Forelimb muscle (tissue), 1 donor: ENCODE results near the gene PUS3. TPM values are rescaled to one million over a fixed set of nuclear protein-coding genes. Genes with fewer than 3 reads are reported as not detected.
"Not testable (repeated sequence)": the region's sequence is repeated elsewhere in the genome, so short reads cannot be mapped to it uniquely, and the experiment has no call there.

Experiments
- DNase-seq: peaks from one replicate; pipeline ENCODE4 v3.0.0-alpha.2; 2013; ENCODE audit warnings: low read depth
- polyA plus RNA-seq: library from polyadenylated mRNA; unstranded; fragments of 120-200 nt; gene quantifications from one replicate; pipeline ENCODE4 v1.2.1, GENCODE V29; 2013; ENCODE audit not compliant: insufficient read length

PUS3 gene
- polyA plus RNA-seq, 1 donor, result 12.4 TPM

GRCh38 chr11:125921042-125921441 is 18.0 kb upstream of the PUS3 start:
- DNase-seq, result no peak

- no peak for DNase-seq
Measured at GRCh38 chr11:125918140-125918840, 15.3 kb upstream of the PUS3 start.

GRCh38 chr11:125916683-125917347 is 13.8 kb upstream of the PUS3 start:
- DNase-seq, result no peak

GRCh38 chr11:125914601-125915000 is 11.6 kb upstream of the PUS3 start:
- DNase-seq, result not testable (repeated sequence)

GRCh38 chr11:125910226-125910849 is 7.3 kb upstream of the PUS3 start:
- no peak for DNase-seq

GRCh38 chr11:125904678-125905077 is 1.7 kb upstream of the PUS3 start:
- DNase-seq, result no peak

GRCh38 chr11:125903711-125904659 is 979 bp upstream of the PUS3 start, which contains the start of gene DDX25:
Gene DDX25 (plus strand): TSS chr11:125904508. CDS start chr11:125904518, 10 bp downstream.
- no peak for DNase-seq

GRCh38 chr11:125902277-125902926 is 604 bp downstream of the PUS3 start:
- no peak for DNase-seq

- no peak for DNase-seq
Measured at GRCh38 chr11:125901872-125902271, 1.1 kb downstream of the PUS3 start.

GRCh38 chr11:125892994-125893393 is 10.0 kb downstream of the PUS3 start:
- DNase-seq, result no peak

GRCh38 chr11:125892071-125892470 is 10.9 kb downstream of the PUS3 start:
- no peak for DNase-seq

GRCh38 chr11:125890447-125891100 is 12.4 kb downstream of the PUS3 start:
- no peak for DNase-seq

GRCh38 chr11:125887373-125888324 is 15.4 kb downstream of the PUS3 start, which contains the start of gene HYLS1:
Gene HYLS1 (plus strand): TSS chr11:125887668. CDS start chr11:125899369, 11,701 bp downstream.
- DNase-seq, result peak; percentile 87

GRCh38 chr11:125886997-125887372 is 16.0 kb downstream of the PUS3 start:
- no peak for DNase-seq

- DNase-seq, result no peak
Measured at GRCh38 chr11:125883375-125883774, 19.6 kb downstream of the PUS3 start.

GRCh38 chr11:125881291-125881690 is 21.7 kb downstream of the PUS3 start:
- DNase-seq, result no peak

GRCh38 chr11:125874556-125875124 is 28.4 kb downstream of the PUS3 start:
- peak; percentile 35 for DNase-seq

- DNase-seq, result no peak
Measured at GRCh38 chr11:125873881-125874555, 29.0 kb downstream of the PUS3 start.
